IMR-90 (cell line): ENCODE results near the gene RTKN.

ENCODE experiments used
- BHLHE40 ChIP-seq: fragments of 150-350 bp; IDR thresholded peaks from 2 replicates; pipeline ENCODE4 v1.6.1; 2016; ENCODE audit warnings: mild to moderate bottlenecking, low read depth, low read length
- CEBPB ChIP-seq: IDR thresholded peaks from 2 replicates; pipeline ENCODE4 v1.6.1; 2012; ENCODE audit warnings: low read depth, low read length, improper control_type of control experiment
- CHD1 ChIP-seq: IDR thresholded peaks from 2 replicates; pipeline ENCODE4 v1.6.1; 2012; ENCODE audit warnings: low read depth, low read length, improper control_type of control experiment
- FOS ChIP-seq: fragments of 150-350 bp; IDR thresholded peaks from 2 replicates; pipeline ENCODE4 v1.6.1; 2016; ENCODE audit warnings: low read depth, low read length
- MAFK ChIP-seq: IDR thresholded peaks from 2 replicates; pipeline ENCODE4 v1.6.1; 2012; ENCODE audit warnings: low read depth, low read length, improper control_type of control experiment
- POLR2A ChIP-seq: IDR thresholded peaks from 2 replicates; pipeline ENCODE4 v1.6.1; 2012; ENCODE audit warnings: mild to moderate bottlenecking, low read depth, low read length
- RAD21 ChIP-seq: IDR thresholded peaks from 2 replicates; pipeline ENCODE4 v1.6.1; 2012; ENCODE audit warnings: low read length, improper control_type of control experiment
- RCOR1 ChIP-seq: IDR thresholded peaks from 2 replicates; pipeline ENCODE4 v1.6.1; 2012; ENCODE audit warnings: mild to moderate bottlenecking, low read length, improper control_type of control experiment; ENCODE audit not compliant: insufficient replicate concordance
- RFX5 ChIP-seq: IDR thresholded peaks from 2 replicates; pipeline ENCODE4 v1.8.0; 2012; ENCODE audit warnings: low read depth, mild to moderate bottlenecking, low read length, moderate library complexity
- TF ChIP-seq, protein P1 (sequence below): fragments of 150-350 bp; IDR thresholded peaks from 2 replicates; pipeline ENCODE4 v1.6.1; 2017; ENCODE audit warnings: mild to moderate bottlenecking, antibody characterized with exemption, low read length, low read depth
- TF ChIP-seq, protein P2 (sequence below): conservative IDR thresholded peaks from 2 replicates; pipeline ENCODE4 v1.5.1; 2012; ENCODE audit warnings: mild to moderate bottlenecking, low read depth, low read length, improper control_type of control experiment
- TF ChIP-seq, protein P3 (sequence below): fragments of 150-350 bp; IDR thresholded peaks from 2 replicates; pipeline ENCODE4 v1.6.1; 2016; ENCODE audit warnings: low read depth, mild to moderate bottlenecking, low read length, moderate library complexity, borderline replicate concordance

DNA sequence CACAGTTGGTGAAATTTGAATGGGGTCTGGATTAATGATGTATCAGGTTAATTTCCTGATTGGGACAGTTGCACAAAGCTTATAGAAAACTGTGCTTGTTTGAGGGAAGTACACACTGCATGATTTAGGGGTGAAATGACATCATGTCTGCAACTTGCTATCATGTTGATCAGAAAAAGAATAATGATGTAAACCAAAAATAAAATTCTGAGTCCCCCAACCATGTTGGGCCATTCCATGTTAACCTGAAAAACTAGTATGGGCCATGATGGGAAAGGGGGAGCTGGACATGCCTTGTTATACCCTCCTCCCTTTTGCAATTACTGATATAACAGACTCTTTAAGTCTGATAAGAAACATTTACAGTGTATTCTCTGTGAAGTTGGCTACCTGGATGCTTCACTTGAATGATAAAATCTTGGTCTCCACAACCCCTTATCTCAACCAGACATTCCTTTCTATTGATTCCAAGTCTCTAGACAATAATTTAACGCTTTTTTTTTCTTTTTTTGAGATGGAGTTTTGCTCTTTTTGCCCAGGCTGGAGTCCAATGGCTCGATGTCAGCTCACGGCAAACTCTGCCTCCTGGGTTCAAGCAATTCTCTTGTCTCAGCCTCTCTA lies 8.9 kb upstream of the RTKN start:
- TF ChIP-seq POLR2A, result no peak
- TF ChIP-seq, protein P1, sequence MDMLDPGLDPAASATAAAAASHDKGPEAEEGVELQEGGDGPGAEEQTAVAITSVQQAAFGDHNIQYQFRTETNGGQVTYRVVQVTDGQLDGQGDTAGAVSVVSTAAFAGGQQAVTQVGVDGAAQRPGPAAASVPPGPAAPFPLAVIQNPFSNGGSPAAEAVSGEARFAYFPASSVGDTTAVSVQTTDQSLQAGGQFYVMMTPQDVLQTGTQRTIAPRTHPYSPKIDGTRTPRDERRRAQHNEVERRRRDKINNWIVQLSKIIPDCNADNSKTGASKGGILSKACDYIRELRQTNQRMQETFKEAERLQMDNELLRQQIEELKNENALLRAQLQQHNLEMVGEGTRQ, result no peak
- TF ChIP-seq, protein P2, sequence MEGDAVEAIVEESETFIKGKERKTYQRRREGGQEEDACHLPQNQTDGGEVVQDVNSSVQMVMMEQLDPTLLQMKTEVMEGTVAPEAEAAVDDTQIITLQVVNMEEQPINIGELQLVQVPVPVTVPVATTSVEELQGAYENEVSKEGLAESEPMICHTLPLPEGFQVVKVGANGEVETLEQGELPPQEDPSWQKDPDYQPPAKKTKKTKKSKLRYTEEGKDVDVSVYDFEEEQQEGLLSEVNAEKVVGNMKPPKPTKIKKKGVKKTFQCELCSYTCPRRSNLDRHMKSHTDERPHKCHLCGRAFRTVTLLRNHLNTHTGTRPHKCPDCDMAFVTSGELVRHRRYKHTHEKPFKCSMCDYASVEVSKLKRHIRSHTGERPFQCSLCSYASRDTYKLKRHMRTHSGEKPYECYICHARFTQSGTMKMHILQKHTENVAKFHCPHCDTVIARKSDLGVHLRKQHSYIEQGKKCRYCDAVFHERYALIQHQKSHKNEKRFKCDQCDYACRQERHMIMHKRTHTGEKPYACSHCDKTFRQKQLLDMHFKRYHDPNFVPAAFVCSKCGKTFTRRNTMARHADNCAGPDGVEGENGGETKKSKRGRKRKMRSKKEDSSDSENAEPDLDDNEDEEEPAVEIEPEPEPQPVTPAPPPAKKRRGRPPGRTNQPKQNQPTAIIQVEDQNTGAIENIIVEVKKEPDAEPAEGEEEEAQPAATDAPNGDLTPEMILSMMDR, result no peak
- TF ChIP-seq CHD1, result no peak
- no peak for TF ChIP-seq RAD21
- no peak for TF ChIP-seq MAFK
- TF ChIP-seq, protein P3, sequence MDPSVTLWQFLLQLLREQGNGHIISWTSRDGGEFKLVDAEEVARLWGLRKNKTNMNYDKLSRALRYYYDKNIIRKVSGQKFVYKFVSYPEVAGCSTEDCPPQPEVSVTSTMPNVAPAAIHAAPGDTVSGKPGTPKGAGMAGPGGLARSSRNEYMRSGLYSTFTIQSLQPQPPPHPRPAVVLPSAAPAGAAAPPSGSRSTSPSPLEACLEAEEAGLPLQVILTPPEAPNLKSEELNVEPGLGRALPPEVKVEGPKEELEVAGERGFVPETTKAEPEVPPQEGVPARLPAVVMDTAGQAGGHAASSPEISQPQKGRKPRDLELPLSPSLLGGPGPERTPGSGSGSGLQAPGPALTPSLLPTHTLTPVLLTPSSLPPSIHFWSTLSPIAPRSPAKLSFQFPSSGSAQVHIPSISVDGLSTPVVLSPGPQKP, result no peak
- no peak for TF ChIP-seq RFX5
- no peak for TF ChIP-seq RCOR1
- no peak for TF ChIP-seq FOS
- TF ChIP-seq BHLHE40, result no peak
- TF ChIP-seq CEBPB, result no peak
